DMS 273 (cell line): ENCODE measurements around the gene CDH4.

Experiments used
- DNase-seq: peaks from one replicate; lab custom pipeline; 2025; ENCODE audit not compliant: unreplicated experiment; lab: John Stamatoyannopoulos, UW

CDH4 gene

GRCh38 chr20:61755971-61756845 is 504.1 kb downstream of the CDH4 start:
- no peak for DNase-seq

- no peak for DNase-seq
These were observed 505.1 kb downstream of the CDH4 start for GRCh38 chr20:61756966-61757677.

- DNase-seq = no peak
These were observed 505.9 kb downstream of the CDH4 start for GRCh38 chr20:61757678-61758563.

GRCh38 chr20:61758564-61759200 is 506.6 kb downstream of the CDH4 start:
- DNase-seq = no peak

- no peak for DNase-seq
These were observed 507.4 kb downstream of the CDH4 start for GRCh38 chr20:61759286-61760065.

- DNase-seq = no peak
These were observed 508.3 kb downstream of the CDH4 start for GRCh38 chr20:61760321-61760720.

- DNase-seq = no peak
These were observed 508.7 kb downstream of the CDH4 start for GRCh38 chr20:61760731-61761130.

GRCh38 chr20:61761453-61762166 is 509.5 kb downstream of the CDH4 start:
- DNase-seq = no peak

GRCh38 chr20:61762167-61762710 is 510.2 kb downstream of the CDH4 start:
- DNase-seq = no peak

GRCh38 chr20:61762886-61763739 is 511.1 kb downstream of the CDH4 start:
- DNase-seq = no peak

GRCh38 chr20:61763740-61764400 is 511.8 kb downstream of the CDH4 start:
- no peak for DNase-seq

GRCh38 chr20:61764471-61765025 is 512.5 kb downstream of the CDH4 start:
- no peak for DNase-seq

- DNase-seq = no peak
These were observed 513.2 kb downstream of the CDH4 start for GRCh38 chr20:61765081-61765870.

GRCh38 chr20:61765871-61766654 is 514.0 kb downstream of the CDH4 start:
- no peak for DNase-seq

GRCh38 chr20:61766921-61767610 is 515.0 kb downstream of the CDH4 start:
- DNase-seq = no peak
